Right cardiac atrium (tissue), 5 donors: ENCODE data around the gene TOP3A. TPM values are rescaled to one million over a fixed set of nuclear protein-coding genes. Genes with fewer than 3 reads are reported as not detected.

Experiments
- ATAC-seq, 2 donors: fragments of 200-7000 bp; cut with Tn5 transposase; one replicate each; pipeline versions ENCODE4 v1.8.0 to v1.9.1; 2020; ENCODE audit warnings: moderate library complexity in 2 of 2, mild to moderate bottlenecking in 1 of 2
- DNase-seq, 3 donors: peaks; one replicate each; pipeline ENCODE4 v3.0.0-alpha.2; 2020
- H3K27ac ChIP-seq: one replicate; pipeline ENCODE4 v1.5.1; 2013; ENCODE audit warnings: mild to moderate bottlenecking, low read length, control low read depth, moderate library complexity
- H3K27me3 ChIP-seq: one replicate; pipeline ENCODE4 v1.6.1; 2013; ENCODE audit not compliant: control insufficient read depth, insufficient read depth
- H3K4me1 ChIP-seq: one replicate; pipeline ENCODE4 v1.6.1; 2013; ENCODE audit warnings: low read length; ENCODE audit not compliant: control insufficient read depth, insufficient read depth
- H3K4me3 ChIP-seq: one replicate; pipeline ENCODE4 v1.5.1; 2013; ENCODE audit warnings: low read length, control low read depth
- H3K9me3 ChIP-seq: one replicate; pipeline ENCODE4 v1.6.1; 2013; ENCODE audit warnings: low read length; ENCODE audit not compliant: control insufficient read depth
- WGBS: extraction: QIAGEN DNeasy Blood & Tissue Kit; methylation state at CpG from one replicate; pipeline ENCODE4 v1.1.7; 2013; 5-methylcytosine and 5-hydroxymethylcytosine counted together
- intact Hi-C, 4 donors: fragments of 100-400 bp; cut with DNase I; formaldehyde crosslinking; loops; one replicate each; pipeline versions ENCODE4 v1.11.0 to v1.14.0; 2022 to 2023
- polyA plus RNA-seq: library from polyadenylated mRNA; stranded (reverse); fragments of 200-250 nt; gene quantifications from one replicate; pipeline ENCODE4 v1.2.3, GENCODE V29; 2013
- total RNA-seq, 4 donors: library from RNA; stranded (reverse); fragmentation: NEBNext Ultra II Directional; extraction: Animal tissue kit (Norgen Biotek cat#: 25700); gene quantifications; one replicate each; pipeline ENCODE4 v1.2.1, GENCODE V29; 2021
- donor health status: healthy with polysubstance abuse.
- donor health status: DM: no; HTN: yes; CAD: no.
- donor health status: DM: no; HTN: no; CAD: no.
- donor health status: DM: no; HTN: yes; CAD: no; lungs with severe emphysema.
- donor health status: DM: yes; HTN: yes; CAD: no.

The TOP3A gene
- total and polyA plus RNA-seq, 5 donors: 8.9 to 14.9 (median 11.0) TPM

DNA sequence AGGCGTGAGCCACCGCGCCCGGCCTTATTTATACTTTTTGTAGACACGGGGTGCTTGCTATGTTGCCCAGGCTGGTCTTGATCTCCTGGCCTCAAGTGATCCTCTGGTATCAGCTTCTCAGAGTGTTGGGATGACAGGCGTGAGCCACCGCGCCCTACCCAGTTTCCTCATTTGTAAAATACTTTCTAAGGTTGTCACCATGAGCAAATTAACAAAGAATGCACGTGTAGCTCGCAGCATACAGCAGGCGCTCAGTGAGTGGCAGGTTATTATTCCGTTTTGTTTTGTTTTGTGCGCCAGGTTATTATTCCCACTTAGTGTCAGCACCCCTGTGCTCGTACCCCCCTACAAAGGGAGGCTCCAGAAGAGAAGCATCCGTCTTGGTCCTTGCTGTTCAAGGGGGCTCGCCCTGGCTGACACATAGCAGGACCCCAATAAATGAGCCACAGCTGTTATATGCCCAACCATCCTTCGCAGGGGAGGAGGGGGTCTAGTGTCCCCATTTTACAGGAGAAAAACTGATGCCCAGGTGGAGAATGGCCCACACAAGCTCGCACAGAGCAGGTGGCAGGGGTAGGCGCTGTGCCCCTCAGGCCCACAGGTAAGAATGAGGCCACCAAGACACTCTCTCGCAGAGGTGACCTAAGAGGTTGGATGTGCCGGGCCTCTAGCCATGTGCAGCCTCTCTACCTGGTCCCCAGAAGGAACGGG is 55.0 kb downstream of the TOP3A start:
- Histone ChIP-seq H3K4me3 (peak overlapping the region; percentile 1), H3K4me1 (peaks cover 14% of the 10 kb centered on the region), H3K27me3 (no peaks in the 10 kb centered on the region), H3K27ac (peak overlapping the region; percentile 34), H3K9me3 (no peaks in the 10 kb centered on the region)
- 69% methylated on average over 22 of the region's 22 CpGs for WGBS
- peak in 2 of 3 donors; percentile 37 to 61 for DNase-seq
- intact Hi-C loops: loop anchor here in 1 of 4 donors (10.0 kb wide), 1 partner anchor 55 kb away; no protein-coding TSS in a partner anchor
- no peak for ATAC-seq

DNA sequence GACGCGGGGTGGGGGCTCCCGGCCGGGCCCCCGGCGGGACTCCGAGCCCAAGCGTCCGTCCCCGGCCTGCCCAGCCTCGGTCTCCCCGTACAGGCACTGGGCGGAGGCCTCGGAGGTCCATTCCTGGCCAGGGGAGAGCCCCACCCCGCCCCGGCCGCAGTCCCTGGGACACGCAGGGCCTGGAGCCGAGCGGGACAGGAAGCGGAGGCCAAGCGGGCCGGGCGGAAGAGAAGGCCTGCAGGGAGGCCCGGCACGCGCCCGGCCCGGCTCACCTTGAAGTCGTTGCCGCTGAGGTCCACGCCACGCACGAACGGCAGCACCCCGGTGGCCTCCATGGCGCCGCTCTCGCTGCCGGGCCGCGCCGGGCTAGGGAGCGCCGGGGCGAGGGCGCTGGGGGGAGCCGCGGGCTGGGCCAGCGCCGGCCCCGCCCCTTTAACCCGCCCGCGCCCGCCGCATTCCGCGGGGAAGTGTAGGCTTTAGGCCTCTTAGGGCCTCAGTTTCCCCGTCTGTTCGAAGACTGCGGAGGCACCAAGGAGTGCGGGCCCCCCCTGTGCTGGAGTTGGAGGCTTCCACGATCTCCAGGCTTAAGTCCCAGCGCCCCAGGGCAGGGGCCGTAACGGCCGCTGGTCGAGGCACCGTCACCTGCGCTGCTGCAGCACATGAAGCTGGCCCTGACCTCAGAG is 56.3 kb downstream of the TOP3A start, which contains the start of gene FLII:
FLII (minus strand) TSS at position 383 of the 683 bp plus-strand sequence; CDS start at position 335, 48 bp downstream.
- Histone ChIP-seq H3K4me3 (peak within 1 kb of the TSS; percentile 71), H3K27me3 (no peaks in the 10 kb centered on the region), H3K27ac (peak within 1 kb of the TSS; percentile 76), H3K9me3 (no peaks in the 10 kb centered on the region), H3K4me1 (peaks cover 14% of the 10 kb centered on the region)
- DNase-seq (peak in 2 of 3 donors; percentile 82 to 83), ATAC-seq (peak; percentile 71 to 73)
- intact Hi-C loops: no loop called here
- under 1% methylated on average over 71 of the region's 71 CpGs for WGBS

DNA sequence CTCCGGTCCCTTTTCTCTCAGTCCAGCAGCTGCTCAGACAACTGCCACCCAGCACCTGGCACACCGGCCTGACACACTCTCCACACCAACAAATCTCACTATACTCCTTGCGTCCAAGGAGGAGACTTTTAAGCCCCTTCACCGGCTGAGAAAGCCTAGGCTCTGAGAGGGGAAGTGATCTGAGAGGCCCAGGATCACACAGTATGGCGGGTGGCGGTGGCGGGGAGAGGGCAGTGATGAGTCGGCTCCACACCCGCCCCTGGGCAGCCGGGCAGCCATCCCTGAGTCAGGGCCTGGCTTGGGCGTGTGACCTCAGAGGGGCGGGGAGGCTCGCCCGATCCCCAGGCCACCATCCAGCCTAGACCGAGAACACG is 56.8 kb downstream of the TOP3A start:
- Histone ChIP-seq H3K27ac (peak overlapping the region; percentile 76), H3K9me3 (no peaks in the 10 kb centered on the region), H3K4me1 (peaks cover 14% of the 10 kb centered on the region), H3K4me3 (peak overlapping the region; percentile 71), H3K27me3 (no peaks in the 10 kb centered on the region)
- DNase-seq: peak; percentile 85 to 91 (median 90)
- ATAC-seq: peak; percentile 75 to 80
- under 1% methylated on average over 16 of the region's 16 CpGs for WGBS
- intact Hi-C loops: no loop called here

DNA sequence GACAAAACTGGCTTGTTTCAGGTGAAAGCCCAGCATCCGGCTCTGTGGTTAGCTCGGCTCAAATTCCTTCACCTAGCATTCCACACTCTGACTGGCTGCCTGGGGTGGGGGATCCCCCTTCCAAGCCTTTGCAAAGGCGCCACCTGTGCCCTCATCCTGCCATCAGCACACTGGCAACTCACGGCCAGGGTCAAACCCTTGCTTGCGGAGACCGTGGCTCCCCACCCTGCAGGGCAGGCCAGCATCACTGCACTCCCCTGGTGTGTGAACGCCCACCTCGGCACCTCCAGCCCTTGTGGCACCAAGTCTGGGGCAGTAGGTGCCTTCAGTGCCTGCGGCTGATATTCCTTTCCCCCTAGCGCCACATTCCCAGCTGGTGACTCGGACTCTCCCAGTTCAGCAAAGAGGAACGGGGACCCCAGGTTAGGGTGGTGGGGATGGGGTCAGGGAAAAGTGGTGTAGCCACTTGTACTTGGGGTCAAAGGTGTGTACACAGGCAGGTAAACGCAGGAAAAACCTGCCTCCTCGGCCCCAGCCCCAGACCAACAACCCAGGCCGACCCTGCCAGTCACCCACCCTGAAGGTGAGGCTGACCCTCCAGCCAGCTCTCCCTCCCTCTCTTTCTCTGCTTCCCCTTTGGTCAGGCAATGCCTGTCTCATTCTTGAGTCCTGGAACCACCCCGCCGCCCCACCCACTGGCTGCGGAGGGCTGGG is 57.4 kb downstream of the TOP3A start:
- peaks cover 14% of the 10 kb centered on the region for H3K4me1 ChIP-seq

DNA sequence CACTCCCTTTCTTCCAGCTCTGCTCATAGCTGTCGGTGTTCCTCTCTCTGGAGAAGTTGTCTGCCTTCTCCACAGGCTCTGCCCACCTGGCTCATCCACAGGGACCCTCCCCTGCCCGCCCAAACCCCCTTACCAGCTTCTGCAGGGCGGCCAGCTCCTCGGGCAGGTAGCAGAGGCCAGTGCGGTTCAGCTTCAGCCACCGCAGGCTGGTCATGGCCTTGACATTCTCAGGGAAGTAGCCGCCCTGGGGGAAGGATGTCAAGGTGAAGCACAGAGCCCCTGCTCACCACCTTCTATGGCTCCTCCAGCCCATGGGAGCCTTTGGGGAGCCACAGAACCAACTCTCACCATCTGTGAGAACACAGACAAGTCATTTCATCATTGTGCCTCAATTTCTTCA is 58.0 kb downstream of the TOP3A start:
- Histone ChIP-seq H3K27ac (no peak overlapping the region), H3K4me3 (no peak overlapping the region), H3K9me3 (no peaks in the 10 kb centered on the region), H3K27me3 (no peaks in the 10 kb centered on the region), H3K4me1 (peaks cover 8% of the 10 kb centered on the region)
- whole genome bisulfite sequencing: 86% methylated on average over 7 of the region's 7 CpGs
- DNase-seq (peak in 1 of 3 donors; percentile 56), ATAC-seq (no peak)
- intact Hi-C loops: no loop called here

More for the DNA sequence above, 57.4 kb downstream of the TOP3A start:
- Histone ChIP-seq H3K4me3 (peak overlapping the region; percentile 71), H3K27ac (peak overlapping the region; percentile 76), H3K9me3 (no peaks in the 10 kb centered on the region), H3K27me3 (no peaks in the 10 kb centered on the region)
- 23% methylated on average over 18 of the region's 18 CpGs for WGBS
- ATAC-seq (peak; percentile 10 to 30), DNase-seq (peak; percentile 71 to 85 (median 81))
- intact Hi-C loops: no loop called here

DNA sequence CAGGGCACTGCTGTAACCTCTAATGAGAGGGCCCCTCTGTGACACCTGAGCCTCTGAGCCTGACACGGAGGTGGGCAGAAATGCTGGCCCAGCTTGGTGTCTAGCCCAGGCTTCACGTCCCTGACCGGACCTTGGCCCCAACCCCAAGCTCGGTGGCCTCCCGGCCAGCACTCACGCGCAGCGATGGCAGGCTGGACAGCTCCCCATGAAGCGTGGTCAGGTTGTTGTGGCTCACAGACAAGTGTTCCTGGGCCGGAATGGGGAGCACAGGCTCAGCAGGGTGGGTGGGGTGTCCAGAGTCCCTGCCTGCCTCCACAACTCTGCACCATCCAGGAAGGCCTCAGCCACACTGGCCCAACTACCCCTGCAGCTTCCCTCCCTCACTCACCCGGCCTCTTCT is 58.4 kb downstream of the TOP3A start:
- H3K9me3 ChIP-seq: no peaks in the 10 kb centered on the region
- peak in 2 of 3 donors; percentile 47 to 55 for DNase-seq
- ATAC-seq: no peak
- no peaks in the 10 kb centered on the region for H3K27me3 ChIP-seq
- peaks cover 4% of the 10 kb centered on the region for H3K4me1 ChIP-seq
- intact Hi-C loops: no loop called here
- no peak overlapping the region for H3K27ac ChIP-seq
- 67% methylated on average over 11 of the region's 11 CpGs for WGBS
- H3K4me3 ChIP-seq: no peak overlapping the region

DNA sequence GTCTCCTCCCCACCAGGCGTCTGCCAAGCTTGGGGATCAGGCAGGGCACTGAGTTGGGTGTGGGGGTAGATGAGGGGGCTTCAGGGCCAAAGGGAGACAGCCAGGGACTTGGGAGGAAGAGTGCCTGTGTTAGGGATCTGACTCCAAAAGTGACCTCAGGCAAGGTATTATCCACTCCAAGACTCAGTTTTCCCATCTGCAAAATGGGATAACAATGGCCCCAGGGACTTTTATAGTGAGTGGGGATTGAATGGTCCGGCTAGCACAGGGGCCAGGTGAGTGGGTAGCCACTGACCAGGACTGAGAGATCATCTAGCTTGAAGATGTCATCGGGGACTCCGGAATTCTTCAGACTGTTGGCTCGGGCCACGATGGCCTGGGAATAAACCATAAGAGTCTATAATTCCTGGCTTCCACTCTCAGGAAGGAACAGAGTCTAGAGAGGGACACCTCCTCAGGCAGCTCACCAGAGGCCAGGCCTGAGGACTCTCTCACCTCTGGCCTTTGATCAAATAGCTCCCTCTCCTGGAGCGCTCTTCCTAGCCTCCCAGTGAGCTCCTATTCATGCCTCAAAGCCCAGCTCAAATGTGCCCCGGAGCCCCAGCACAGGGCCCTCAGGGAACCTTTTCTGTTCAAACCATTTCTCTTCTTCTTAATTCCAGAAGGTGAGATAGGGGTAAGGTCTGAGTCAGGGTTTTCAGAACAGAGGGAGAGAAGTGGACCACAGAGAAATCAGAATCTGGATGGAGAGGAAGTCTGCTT is 59.7 kb downstream of the TOP3A start:
- no peak for ATAC-seq
- DNase-seq: peak in 1 of 3 donors; percentile 20
- no peak overlapping the region for H3K27ac ChIP-seq
- H3K4me3 ChIP-seq: no peak overlapping the region
- WGBS: 97% methylated on average over 8 of the region's 8 CpGs
- H3K9me3 ChIP-seq: no peaks in the 10 kb centered on the region
- no peaks in the 10 kb centered on the region for H3K27me3 ChIP-seq
- intact Hi-C loops: no loop called here
- H3K4me1 ChIP-seq: peaks cover 4% of the 10 kb centered on the region

DNA sequence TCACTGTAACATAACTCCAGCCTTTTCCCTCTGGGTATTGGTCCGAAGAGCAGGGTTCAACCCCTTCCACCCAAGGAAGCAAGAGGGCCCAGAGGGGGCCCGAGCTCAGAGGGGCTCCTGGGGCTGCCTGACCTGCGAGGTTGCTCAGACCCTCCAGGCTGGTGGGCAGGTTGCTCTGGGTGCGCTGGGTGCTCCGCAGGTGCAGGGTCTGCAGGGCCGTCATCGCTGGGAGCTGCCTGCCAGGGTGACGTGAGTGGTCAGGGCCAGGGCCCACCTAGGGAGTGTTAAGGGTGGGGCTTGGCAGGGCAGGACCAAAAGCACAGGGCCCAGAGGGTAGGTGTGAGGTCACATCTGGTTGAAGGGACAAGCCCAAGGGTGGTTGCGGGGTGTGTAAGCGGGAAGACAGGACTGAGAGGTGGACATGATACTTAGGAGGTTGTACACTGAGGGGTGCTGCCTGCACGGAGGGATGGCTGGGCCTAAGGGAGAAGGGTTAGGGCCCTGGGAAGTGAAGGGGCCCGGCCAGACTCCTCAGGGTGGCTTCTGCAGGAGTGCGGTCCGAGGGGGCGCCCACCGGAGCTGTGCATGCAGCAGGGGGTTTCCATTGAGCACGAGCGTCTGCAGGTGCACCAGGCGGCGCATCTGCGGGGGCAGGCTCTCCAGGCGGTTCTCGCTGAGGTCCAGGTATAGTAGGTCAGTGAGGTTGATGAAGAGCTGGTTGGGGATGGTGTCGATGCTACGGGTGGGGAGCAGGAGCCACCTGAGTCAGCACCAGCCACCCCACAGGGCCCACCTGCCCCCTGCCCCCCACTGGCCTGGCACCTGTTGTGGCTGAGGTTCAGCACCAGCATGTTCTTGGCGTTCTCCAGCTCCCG is 60.6 kb downstream of the TOP3A start:
- no peak for ATAC-seq
- peaks cover 4% of the 10 kb centered on the region for H3K4me1 ChIP-seq
- no peaks in the 10 kb centered on the region for H3K9me3 ChIP-seq
- intact Hi-C loops: no loop called here
- WGBS: 91% methylated on average over 27 of the region's 27 CpGs
- H3K27me3 ChIP-seq: no peaks in the 10 kb centered on the region
- no peak overlapping the region for H3K4me3 ChIP-seq
- no peak overlapping the region for H3K27ac ChIP-seq
- peak in 1 of 3 donors; percentile 53 for DNase-seq

DNA sequence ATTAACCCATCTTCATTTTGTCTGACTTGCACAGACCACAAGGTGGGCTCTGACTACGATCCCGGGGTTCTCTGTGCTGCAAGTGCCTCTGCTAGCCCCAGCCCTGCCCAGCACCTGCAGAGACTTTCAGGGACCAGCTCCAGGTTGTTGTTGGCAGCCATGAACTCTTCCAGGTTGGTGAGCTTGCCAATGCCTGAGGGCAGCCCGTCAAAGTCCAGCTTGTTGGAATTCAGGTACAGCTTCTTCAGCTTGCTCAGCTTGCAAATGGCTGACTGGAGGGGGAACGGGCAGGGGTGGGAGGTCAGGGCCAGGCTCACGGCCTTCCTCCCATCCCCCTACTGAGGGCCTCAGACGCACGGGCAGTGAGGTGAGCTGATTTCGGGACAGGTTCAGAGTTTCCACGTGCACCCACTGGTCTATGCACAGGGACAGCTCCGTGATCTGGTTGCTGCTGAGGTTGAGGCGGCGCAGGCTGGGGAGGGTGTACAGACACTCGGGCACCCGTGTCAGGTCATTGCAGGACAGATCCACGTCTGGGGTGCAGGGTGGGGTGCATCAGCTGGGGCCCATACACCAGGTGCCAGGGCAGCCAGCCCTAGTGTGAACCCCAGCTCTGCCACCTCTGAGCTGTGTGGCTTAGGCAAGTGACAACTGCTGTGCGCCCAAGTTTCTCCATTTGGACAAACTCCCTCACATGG is 61.5 kb downstream of the TOP3A start:
- Histone ChIP-seq H3K27me3 (no peaks in the 10 kb centered on the region), H3K4me3 (no peak overlapping the region), H3K27ac (no peak overlapping the region), H3K4me1 (peaks cover 4% of the 10 kb centered on the region), H3K9me3 (no peaks in the 10 kb centered on the region)
- DNase-seq (no peak), ATAC-seq (no peak)
- WGBS: 87% methylated on average over 16 of the region's 16 CpGs
- intact Hi-C loops: no loop called here
